NCI-H2081 treated with DMSO at 0.1 percent for 48 hours (cell line): ENCODE results near the gene SYNC.
"Not testable (repeated sequence)": the region's sequence is repeated elsewhere in the genome, so short reads cannot be mapped to it uniquely, and the experiment has no call there.

Experiments used
- DNase-seq: peaks from one replicate; lab custom pipeline; 2025; lab: John Stamatoyannopoulos, UW

The SYNC gene

DNA sequence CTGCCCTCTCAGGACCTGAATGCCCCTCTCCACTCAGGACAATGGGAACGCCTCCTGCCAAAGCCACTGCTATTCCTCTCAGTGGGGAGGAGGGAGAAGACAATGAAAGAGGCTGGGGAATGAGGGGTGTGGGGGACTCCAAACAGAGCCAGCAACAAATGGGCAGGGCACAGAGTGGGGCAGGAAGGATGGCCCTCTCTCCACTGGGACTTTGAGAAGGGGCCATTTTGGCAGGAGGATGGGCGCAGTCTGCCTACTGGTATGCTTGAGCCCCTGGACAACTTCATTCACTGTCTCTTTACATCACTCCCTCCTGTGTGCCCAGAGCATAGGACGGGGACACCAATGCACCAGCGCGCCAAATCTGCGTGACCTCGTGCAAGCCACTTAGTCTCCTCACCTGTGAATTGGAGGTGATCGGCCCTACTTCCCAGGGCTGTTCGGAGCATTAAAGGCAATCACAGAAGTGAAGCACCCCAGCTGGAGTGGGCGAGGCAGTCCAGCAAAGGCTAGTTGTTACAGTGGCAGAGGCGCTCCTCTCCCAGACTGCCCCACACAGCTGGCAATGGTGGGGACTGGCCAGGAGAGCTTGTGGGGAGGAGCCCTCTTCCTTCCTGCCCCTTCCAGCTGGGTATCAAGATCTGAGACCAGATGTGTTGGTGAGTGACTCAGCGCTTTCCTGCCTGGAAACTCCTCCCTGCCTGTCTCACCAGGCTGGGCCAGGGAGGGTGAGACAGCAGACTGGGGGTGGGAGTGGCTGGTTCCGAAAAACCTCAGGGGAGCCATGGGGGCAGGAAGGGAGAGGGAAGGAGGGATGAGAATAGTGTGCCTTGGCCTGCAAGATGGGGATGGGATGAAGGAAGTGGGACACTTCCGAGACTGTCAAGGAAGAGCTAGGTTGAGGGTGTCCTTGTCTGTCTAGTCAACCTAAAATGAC, 22.4 kb upstream of the SYNC start:
- DNase-seq: no peak

- no peak for DNase-seq
Measured at GRCh38 chr1:32719681-32720275, 17.2 kb upstream of the SYNC start.

DNA sequence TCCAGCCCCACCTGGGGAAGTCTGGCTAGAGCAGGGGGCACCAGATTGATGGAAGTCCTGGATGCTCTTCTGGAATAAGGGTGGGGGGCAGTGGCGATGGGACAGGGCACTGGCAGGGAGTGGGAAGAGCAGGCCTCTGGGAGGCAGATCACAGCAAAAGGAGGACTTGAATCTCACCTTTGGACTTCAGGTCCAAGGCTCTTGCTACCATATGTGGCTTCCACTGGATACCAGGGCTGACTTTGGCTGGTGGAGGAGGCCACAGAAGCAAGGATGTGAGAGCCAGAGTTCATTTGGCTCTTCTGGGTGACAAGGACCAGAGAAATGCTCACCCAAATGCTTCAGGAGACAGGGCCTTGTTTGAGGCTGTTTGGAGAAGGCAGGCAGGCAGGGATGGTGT, 16.0 kb upstream of the SYNC start:
- no peak for DNase-seq

- DNase-seq: no peak
Measured at GRCh38 chr1:32718036-32718435, 15.5 kb upstream of the SYNC start.

DNA sequence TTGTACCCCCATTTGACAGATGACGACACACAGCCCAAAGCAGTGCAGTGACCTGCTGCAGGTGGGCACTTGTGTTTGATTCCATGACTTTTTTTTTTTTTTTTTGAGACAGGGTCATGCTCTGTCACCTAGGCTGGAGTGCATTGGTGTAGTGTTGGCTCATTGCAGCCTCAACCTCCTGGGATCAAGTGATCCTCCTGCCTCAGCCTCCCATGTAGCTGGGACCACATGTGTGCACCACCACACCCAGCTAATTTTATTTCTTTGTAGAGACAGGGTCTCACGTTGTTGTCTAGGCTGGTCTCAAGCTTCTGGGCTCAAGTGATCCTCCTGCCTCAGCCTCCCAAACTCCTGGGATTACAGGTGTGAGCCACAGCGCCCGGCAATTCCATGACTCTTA, 14.9 kb upstream of the SYNC start:
- DNase-seq: no peak

GRCh38 chr1:32716312-32717148, 14.0 kb upstream of the SYNC start:
- peak; percentile 67 for DNase-seq

- DNase-seq: no peak
Measured at GRCh38 chr1:32715901-32716311, 13.3 kb upstream of the SYNC start.

- DNase-seq: no peak
Measured at GRCh38 chr1:32714277-32714676, 11.7 kb upstream of the SYNC start.

DNA sequence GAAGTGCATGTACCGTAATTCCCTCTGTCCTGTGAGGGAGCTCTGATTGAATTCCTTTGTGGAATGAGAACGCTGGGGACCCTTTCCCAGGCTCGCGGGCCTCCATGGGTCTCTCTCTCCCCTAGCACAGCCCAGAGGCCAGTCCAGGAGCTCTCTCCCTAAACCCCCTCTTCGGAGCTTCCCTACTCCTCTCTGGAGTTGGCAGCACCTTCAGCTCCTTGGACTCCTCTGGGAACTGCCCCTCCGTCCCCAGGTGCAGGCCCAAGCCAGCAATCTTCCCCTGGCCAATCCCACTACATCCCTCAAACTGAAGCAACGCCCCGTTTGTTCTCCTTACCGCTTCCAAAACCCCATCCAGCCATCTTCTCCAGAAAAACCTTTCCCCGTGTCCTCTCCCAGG, 10.5 kb upstream of the SYNC start:
- no peak for DNase-seq

GRCh38 chr1:32711221-32711620, 8.7 kb upstream of the SYNC start:
- not testable (repeated sequence) for DNase-seq

DNA sequence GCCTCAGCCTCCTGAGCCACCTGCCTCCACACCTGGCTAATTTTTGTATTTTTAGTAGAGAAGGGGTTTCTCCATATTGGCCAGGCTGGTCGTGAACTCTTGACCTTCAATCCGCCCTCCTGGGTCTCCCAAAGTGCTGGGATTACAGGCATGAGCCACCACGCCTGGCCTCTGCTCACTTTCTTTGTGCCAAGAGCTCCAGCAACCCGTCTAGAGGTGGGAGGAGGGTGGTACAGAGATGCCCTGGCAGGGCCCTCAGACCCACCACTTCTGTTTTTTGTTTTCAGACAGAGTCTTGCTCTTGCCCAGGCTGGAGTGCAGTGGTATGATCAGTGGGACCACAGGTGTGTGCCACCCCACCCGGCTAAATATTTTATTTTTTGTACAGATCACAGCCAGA, 6.9 kb upstream of the SYNC start:
- no peak for DNase-seq

- no peak for DNase-seq
Measured at GRCh38 chr1:32709075-32709474, 6.5 kb upstream of the SYNC start.

DNA sequence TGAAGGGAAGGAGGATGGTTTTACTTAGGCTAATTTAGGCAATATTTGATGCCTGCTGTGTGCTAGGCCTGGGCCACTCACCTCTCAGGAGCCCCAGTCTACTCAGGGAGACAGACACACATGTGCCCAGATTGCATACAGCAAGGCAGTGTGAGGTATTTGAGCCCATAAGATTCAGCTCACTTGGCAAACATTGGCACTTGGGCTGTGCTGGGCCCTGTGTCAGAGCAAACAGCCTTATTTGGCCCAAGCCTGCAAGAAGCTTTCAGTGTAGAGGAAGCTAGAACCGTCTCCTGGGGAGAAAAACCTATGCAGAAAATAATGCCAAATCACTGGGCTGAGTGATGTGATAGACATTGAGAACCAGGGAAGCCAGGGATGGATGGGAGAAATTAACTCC, 3.9 kb upstream of the SYNC start:
- no peak for DNase-seq

DNA sequence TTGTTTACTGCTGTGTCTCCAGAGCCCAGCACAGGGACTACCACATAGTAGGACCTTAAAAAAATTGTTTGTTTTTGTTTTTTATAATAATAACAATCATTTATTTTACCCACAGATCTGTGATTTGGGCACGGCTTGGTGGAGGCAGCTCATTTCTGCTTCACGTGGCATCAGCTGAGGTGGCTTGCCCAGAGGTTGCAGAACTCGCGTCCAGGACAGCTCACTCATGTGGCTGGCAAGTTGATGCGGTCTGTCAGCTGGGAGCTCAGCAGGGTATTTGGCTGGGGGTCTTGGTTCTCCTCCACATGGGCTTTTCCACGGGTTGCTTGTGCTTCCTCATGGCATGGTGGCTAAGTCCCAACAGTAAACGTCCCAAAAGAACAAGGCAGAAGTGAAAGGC, 2.9 kb upstream of the SYNC start:
- DNase-seq: no peak

DNA sequence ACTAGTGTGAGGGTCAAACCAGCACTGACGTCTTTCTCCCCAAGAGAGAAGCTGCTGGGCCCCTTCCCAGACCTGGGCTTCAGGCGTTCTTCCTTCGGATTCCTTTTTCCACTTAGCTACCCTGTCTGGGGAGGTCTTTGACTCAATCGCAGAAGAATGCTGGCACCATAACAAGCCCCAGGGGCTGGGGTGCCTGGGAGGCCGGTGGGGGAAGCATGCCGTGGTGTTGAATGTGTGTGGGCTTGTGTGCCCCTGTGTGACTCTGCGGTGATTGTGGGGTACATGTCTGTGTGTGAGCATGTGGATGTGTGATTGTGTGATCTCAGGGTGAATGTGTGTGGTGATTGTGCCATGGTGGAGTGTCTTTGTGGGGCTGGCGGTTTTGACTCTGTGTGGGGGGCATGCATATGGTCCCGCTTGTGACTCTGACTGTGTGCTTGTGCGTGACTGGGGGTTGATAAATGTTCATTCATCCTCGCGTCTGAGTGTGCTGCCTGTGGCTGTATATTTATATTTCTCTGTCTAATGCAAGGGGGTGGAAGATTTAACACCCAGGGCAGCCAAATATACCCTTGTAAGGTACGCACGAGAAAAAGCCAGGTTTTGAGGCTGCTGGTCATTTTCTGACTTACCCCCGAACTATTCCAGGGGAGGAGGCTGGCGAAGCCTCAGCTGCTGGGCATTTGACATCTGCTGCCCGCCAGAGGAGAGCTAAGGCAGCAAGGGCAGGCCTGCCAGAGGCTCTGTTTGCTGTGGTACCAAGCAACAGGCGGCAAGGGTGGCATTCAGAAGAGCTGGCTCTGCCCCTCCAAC, 1.1 kb upstream of the SYNC start:
- DNase-seq: no peak

DNA sequence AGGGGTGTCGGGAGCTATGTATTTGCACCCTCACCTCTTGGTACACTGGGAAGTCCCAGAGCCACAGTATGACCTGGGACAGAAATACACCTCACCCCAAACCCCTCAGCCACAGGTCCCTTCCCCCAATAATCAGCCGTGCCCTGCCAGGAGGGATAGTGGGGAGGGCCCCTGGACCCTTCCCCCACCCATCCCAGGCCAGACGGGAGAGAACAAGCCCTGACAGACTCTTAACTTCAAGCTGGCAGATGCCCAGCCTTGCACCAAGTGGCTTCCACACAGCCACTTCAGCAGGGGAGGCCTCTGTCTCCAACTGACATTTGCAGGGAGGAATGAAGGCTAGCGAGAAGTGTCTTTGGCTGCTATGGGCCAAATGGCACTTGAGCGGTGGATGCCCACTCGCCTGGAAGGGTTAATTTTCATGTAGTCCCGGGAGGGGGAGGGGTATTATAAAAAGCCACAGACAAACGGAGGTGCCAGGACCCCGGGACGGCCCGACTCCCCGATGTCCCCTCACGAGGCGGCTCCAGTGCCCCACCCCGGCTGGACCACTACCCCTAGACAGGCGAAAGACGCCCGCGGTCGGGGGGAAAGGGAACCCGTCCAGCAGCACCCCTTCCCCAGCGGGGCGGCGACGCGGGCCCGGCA, 495 bp downstream of the SYNC start:
- no peak for DNase-seq

DNA sequence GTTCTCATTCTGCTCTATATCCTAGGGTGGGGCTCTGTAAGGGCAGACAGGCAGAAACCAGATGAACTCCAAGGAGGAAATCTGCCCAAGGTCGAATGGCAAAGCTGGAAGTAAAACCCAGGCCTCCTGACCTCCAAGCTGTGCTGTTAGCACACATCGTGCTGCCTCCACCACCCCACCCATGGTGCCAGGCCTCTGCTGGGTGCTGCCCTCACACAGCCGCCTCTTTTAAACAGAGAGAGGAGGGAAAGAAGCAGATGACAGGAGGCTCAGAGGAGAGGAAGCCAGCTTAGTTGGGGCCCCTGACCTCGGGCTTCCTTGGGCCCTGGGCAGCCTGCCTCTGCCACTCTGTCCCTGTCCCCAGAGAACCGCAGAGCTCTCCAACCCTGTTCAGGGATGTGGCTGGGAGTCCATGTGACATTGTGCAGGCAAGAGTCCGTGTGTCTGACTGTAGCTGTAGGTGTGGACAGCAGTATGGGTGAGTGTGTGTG, 1.1 kb downstream of the SYNC start:
- DNase-seq: no peak

DNA sequence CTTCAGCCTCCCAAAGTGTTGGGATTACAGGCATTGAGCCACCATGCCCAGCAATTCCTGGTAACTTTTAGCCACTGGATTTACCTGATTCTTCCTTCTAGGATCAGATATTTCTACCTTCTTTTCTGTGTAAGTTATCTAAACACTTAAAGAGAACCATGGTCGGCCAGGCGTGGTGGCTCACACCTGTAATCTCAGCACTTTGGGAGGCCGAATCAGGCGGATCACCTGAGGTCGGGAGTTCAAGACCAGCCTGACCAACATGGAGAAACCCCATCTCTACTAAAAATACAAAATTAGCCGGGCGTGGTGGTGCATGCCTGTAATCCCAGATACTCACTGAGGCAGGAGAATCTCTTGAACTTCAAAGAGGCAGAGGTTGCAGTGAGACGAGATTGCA, 5.6 kb downstream of the SYNC start:
- not testable (repeated sequence) for DNase-seq

DNA sequence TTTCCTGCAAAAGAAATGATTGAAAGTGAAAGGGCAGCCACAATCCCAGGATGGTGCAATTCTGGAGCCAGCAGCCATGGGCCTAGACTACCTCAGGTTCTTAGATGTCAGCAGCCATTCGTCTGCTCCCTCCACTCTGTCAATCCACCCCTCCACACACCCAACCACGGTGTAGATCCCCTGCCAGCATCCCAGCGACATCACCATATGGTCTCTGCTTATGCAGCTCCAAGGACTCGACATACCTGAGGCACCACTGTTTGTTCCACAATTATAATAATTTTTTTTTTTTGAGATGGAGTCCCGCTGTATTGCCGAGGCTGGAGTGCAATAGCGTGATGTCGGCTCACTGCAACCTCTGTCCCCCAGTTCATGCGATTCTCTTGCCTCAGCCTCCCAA, 6.5 kb downstream of the SYNC start:
- no peak for DNase-seq

GRCh38 chr1:32695098-32695904, 7.3 kb downstream of the SYNC start:
- no peak for DNase-seq
